Measurements from ENCODE around the gene PFDN5. TPM values are rescaled to one million over a fixed set of nuclear protein-coding genes. Genes with fewer than 3 reads are reported as not detected.

PFDN5 gene
- total and polyA plus RNA-seq, 10 of the 15 experiments (the other 5 are each of a cell fraction or from before 2014, with no cell fraction given) = 300 to 1,596 (median 495) TPM

- TF ChIP-seq, protein P1, sequence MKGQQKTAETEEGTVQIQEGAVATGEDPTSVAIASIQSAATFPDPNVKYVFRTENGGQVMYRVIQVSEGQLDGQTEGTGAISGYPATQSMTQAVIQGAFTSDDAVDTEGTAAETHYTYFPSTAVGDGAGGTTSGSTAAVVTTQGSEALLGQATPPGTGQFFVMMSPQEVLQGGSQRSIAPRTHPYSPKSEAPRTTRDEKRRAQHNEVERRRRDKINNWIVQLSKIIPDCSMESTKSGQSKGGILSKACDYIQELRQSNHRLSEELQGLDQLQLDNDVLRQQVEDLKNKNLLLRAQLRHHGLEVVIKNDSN (IDR thresholded peaks at IDR 0.05; ENCODE audit: borderline replicate concordance, extremely low read length, insufficient read depth, low read depth, low read length) = no peak
- TF ChIP-seq RCOR1 (conservative IDR thresholded peaks at IDR 0.05; ENCODE audit: low read depth, low read length) (no peak), PRDM15 (CRISPR knock-in tag; IDR thresholded peaks at IDR 0.05) (no peak), TBL1XR1 (IDR thresholded peaks at IDR 0.05; ENCODE audit: low read depth, low read length) (no peak), E2F4 (IDR thresholded peaks at IDR 0.05; ENCODE audit: low read depth, low read length) (peak; percentile 94), TAF1 (IDR thresholded peaks at IDR 0.05; ENCODE audit: borderline replicate concordance, low read depth, low read length) (no peak), POLR2A (IDR thresholded peaks at IDR 0.05; ENCODE audit: low read depth, low read length) (peak; percentile 75), IRF4 (IDR thresholded peaks at IDR 0.05; ENCODE audit: low read depth, low read length) (no peak), NR2C2 (IDR thresholded peaks at IDR 0.05; ENCODE audit: borderline replicate concordance, control insufficient read depth, insufficient read length, low read depth) (no peak), PML (IDR thresholded peaks at IDR 0.05; ENCODE audit: low read length) (no peak), EP300 (IDR thresholded peaks at IDR 0.05; ENCODE audit: borderline replicate concordance in 1 of 2, control insufficient read depth in 1 of 2, low read depth in 2 of 2, low read length in 2 of 2) (no peak), SUPT20H (IDR thresholded peaks at IDR 0.05; ENCODE audit: borderline replicate concordance, control insufficient read depth, low read depth, low read length) (no peak), YY1 (IDR thresholded peaks at IDR 0.05; ENCODE audit: low read depth, low read length) (peak; percentile 61), STAT3 (IDR thresholded peaks at IDR 0.05; ENCODE audit: low read depth, low read length) (no peak), BACH1 (IDR thresholded peaks at IDR 0.05; ENCODE audit: borderline replicate concordance) (no peak)
- TF ChIP-seq, protein P2, sequence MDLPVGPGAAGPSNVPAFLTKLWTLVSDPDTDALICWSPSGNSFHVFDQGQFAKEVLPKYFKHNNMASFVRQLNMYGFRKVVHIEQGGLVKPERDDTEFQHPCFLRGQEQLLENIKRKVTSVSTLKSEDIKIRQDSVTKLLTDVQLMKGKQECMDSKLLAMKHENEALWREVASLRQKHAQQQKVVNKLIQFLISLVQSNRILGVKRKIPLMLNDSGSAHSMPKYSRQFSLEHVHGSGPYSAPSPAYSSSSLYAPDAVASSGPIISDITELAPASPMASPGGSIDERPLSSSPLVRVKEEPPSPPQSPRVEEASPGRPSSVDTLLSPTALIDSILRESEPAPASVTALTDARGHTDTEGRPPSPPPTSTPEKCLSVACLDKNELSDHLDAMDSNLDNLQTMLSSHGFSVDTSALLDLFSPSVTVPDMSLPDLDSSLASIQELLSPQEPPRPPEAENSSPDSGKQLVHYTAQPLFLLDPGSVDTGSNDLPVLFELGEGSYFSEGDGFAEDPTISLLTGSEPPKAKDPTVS (IDR thresholded peaks at IDR 0.05; ENCODE audit: low read depth, low read length) = no peak
- TF ChIP-seq, protein P3, sequence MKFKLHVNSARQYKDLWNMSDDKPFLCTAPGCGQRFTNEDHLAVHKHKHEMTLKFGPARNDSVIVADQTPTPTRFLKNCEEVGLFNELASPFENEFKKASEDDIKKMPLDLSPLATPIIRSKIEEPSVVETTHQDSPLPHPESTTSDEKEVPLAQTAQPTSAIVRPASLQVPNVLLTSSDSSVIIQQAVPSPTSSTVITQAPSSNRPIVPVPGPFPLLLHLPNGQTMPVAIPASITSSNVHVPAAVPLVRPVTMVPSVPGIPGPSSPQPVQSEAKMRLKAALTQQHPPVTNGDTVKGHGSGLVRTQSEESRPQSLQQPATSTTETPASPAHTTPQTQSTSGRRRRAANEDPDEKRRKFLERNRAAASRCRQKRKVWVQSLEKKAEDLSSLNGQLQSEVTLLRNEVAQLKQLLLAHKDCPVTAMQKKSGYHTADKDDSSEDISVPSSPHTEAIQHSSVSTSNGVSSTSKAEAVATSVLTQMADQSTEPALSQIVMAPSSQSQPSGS (IDR thresholded peaks at IDR 0.05; ENCODE audit: low read length) = no peak
- TF ChIP-seq, protein P4, sequence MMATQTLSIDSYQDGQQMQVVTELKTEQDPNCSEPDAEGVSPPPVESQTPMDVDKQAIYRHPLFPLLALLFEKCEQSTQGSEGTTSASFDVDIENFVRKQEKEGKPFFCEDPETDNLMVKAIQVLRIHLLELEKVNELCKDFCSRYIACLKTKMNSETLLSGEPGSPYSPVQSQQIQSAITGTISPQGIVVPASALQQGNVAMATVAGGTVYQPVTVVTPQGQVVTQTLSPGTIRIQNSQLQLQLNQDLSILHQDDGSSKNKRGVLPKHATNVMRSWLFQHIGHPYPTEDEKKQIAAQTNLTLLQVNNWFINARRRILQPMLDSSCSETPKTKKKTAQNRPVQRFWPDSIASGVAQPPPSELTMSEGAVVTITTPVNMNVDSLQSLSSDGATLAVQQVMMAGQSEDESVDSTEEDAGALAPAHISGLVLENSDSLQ (IDR thresholded peaks at IDR 0.05) = peak; percentile 94
- TF ChIP-seq, protein P5, sequence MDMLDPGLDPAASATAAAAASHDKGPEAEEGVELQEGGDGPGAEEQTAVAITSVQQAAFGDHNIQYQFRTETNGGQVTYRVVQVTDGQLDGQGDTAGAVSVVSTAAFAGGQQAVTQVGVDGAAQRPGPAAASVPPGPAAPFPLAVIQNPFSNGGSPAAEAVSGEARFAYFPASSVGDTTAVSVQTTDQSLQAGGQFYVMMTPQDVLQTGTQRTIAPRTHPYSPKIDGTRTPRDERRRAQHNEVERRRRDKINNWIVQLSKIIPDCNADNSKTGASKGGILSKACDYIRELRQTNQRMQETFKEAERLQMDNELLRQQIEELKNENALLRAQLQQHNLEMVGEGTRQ (IDR thresholded peaks at IDR 0.05; ENCODE audit: borderline replicate concordance, low read depth, low read length) = no peak
Measured at GRCh38 chr12:53267999-53268629, 27.2 kb upstream of the PFDN5 start, which contains the start of gene ESPL1 (continued).

Measured in GM12878 (cell line).